Suppressor macrophage treated with lipopolysaccharide for 4 hours (primary cell): ENCODE measurements around the gene UBN2.
"Not testable (repeated sequence)": the region's sequence is repeated elsewhere in the genome, so short reads cannot be mapped to it uniquely, and the experiment has no call there.

Experiments
- DNase-seq: peaks from one replicate; pipeline ENCODE4 v3.0.0-alpha.2; 2020

UBN2 gene

DNA sequence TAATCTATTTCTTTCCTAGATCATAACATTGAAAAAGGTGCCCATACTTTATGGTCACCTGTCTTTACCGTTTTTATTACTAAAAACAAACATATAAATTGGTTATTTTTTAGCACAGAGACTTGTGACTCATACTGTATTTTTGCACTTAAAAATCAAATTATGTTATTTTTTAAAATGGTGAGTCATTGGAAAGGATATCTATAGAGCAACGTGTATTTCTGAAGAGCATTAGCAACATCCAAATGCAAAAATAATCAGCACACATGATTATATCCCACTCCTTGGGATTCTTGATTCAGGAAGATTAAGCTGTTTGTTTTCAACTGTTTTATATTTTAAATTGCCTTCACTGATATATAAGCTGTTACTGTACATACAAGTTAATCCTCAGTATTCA lies 69.4 kb downstream of the UBN2 start:
- no peak for DNase-seq

DNA sequence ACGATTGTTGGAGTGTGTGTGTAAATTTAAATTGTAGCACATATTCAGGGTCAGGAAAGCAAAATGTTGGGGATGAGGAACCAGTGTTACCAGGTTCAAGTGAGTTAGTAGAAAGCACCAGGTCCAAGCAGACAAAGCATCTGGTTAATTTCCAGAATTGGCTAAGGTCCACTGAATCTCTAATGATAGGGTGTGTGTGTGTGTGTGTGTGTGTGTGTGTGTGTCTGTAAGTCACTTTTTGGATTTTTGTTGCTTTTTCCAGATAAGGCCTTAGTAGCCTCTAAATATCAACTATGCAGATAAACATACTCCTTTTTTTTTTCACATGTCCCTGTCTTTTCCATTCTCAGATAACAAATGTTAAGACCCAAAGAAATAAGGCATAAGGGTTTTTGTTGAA lies 73.5 kb downstream of the UBN2 start:
- no peak for DNase-seq

DNA sequence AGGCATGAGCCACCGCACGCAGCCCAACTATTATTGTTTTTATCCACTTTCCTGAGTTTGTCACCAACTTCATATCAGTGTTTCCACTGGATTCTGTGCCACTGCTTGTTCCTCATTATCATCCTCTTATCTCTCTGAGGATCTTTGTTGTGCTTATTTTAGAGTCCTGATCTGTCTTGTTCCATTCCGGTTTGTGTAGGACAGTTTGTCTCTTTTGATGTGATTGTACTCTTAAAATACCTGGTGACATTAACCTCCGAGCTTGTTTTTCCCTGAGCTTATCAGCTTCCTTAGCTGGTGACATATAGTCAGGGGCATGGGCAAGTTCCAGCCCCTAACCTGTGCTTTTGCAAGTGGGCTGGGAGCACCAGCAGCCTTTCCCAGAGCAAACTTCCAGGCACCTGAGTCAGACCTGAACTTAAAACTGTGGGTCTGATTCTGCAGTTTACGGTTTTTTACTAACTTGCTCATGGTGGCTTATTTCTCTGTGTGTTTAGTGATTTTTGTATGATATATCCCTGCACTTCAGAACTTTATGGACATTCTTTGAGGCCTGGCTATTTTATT lies 87.0 kb downstream of the UBN2 start:
- DNase-seq: no peak

DNA sequence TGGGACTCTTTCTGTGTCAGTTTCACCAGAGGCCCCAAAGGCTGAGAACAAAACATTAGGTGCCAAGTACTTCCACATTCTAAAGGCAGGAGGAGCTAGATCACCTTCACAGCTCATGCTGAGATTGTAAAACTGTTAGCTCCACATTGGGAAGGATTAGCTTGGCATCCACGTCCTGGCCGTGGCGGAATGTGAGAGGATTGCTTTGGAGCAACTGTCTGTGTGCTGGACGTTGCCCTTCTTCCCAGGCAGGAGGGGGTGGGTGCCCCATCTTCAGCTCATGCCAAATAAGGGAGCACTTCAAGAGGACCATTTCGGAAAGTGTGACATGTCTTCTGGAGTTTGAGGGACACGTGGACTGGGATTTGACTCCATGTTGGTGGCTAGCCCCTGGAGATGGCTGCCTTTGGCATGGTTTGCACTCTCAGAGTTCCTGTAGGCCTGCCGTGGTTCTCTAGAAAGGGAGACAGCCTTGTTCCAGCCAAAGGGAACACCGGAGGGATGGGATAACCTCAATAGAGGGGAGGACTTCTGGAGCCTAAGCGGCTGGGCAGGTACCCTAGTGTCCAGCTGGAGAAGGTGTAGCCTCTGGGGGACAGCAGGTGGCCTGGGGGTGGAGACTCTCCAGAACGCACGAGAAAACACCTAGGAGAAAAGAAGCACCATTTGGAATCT lies 90.2 kb downstream of the UBN2 start:
- DNase-seq: no peak

DNA sequence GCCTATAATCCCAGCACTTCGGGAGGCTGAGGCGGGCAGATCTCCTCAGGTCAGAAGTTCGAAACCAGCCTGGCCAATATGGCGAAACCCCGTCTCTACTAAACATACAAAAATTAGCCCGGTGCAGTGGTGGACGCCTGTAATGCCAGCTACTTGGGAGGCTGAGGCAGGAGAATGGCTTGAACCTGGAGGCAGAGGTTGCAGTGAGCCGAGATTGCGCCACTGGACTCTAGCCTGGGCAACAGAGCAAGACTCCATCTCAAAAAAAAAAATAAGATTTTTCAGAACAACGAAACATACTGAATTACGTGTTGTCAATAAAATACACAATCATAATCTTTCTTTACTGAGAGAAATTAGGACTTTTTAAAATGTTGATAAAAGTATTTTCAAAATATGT lies 93.7 kb downstream of the UBN2 start:
- DNase-seq: not testable (repeated sequence)

DNA sequence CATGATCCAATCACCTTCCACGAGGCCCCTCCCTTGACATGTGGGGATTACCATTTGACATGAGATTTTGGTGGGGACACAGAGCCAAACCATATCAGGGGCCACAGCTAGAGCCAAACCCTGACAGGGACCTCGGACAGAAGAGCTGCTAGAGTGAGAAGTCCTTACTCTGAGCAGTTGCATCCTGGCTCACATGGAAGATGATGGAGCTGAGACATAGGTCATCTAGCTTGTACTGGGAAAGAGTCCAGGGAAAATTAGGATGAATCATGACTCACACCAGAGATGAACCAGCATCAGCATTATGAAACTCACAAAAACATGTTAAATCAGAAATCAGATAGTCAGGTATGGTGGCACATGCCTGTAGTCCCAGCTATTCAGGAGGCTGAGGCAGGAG lies 97.3 kb downstream of the UBN2 start:
- no peak for DNase-seq

DNA sequence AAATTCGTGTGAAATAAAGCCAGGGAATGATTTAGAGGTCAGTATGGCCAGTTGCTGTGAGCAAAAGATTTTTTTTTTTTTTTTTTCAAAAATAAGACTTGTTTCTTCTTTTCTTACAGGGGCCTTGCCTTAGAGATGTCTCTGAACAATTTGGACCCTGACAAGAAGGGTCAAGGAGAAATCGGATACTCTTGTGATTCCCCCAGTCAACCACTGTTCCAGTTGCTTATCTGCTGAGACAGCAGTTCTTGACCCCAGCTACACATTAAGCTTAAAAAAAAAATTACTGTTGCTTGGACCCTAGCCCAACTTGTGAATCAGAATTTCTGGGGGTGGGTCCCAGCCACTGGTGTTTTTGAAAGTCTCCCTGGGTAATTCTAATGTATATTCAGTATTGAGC lies 98.1 kb downstream of the UBN2 start:
- DNase-seq: no peak

DNA sequence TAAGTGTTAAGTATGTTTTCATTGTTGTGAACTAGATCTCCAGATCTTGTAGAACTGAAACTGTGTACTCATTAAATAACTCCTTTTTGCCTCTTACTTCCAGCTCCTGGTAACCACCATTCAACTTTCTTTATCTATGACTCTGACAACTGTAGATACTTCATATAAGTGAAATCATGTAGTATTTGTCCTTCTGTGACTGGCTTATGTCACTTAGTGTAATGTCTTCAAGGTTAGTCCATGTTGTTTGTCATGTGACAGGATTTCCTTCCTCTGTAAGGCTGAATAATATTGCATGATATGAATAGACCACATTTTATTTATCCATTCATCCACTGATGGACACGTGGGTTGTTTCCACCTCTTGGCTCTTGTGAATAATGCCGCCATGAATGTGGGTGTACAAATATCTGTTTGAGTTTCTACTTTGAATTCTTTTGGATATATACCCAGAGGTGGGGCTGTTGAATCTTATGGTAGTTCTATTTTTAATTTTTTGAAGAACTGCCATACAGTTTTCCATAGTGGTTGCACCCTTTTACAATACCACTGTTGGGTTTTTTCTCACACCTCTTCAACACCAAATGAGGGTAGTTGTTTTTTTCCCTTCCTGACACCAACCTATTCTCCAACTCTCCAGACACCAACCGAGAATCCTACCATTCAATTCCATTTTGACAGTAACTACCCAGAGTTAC lies 99.4 kb downstream of the UBN2 start:
- no peak for DNase-seq

DNA sequence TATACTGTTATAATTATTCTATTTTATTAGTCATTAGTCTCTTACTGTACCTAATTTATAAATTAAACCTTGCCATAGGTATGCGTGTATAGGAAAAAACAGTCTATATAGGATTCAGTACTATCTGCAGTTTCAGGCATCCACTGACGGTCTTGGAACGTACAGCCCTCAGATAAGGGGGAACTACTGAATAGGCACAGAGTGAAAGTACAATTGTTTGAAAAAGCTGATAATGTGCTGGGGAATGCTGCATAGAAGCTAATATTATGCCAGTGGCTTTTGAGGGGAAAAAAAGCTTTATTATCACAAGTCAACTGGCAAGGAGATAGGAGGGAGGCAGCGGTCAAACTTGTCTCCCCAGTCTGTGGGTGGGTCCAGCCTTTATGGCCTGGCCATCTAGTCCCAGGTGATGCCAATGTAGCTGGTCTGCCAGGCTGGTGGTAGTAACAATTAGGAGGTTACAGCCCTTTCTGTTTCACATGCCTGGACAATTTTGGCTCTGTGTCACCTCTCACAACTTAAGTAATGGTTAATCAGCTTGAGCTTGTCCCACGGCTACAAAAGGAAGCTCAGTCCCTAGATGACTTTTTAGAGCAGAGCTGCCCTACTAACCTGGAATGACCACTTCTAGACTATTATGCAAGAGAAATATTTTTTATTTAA lies 101.8 kb downstream of the UBN2 start:
- DNase-seq: no peak

DNA sequence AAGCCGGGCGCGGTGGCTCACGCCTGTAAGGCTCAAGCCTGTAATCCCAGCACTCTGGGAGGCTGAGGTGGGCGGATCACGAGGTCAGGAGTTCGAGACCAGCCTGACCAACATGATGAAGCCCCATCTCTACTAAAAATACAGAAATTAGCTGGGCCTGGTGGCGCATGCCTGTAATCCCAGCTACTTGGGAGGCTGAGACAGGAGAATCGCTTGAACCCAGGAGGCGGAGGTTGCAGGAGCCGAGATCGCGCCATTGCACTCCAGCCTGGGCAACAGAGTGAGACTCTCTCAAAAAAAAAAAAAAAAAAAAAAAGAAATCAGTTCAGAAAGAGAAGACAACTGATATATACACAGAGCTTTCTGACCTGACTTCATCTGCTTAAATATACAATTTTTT lies 102.4 kb downstream of the UBN2 start:
- not testable (repeated sequence) for DNase-seq

DNA sequence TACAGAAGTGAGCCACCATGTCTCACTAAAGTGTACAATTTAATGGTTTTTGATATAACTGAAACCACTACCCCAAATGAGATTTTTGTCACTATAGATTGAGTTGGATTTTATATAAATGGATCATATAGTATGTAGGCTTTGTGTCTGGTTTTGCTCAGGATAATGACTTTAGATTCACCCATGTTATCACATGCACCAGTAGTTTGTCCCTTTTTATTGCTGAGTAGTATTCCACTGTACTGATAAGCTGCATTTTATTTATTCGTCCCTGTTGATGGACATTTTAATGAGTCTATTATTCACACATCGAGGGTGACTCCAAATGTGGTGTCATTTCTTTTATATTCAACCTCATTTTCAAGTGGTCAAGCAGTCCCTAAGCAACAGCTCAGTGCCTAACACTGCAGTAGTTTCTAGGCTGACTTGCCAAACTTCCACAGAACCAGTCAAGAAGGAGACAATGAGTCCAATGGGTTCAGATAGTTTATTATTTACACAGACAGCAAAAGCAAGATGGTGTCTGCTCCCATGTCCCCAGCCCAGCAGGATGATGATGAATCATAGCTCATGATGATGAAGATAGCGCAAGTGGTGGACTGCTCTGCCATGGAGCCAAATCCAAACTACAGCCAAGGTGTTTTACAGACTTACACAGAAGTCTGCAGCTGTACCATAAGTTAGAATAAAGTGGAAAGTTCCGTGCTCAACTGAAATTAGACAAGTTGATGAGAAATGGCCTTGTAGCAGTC lies 103.5 kb downstream of the UBN2 start:
- no peak for DNase-seq

DNA sequence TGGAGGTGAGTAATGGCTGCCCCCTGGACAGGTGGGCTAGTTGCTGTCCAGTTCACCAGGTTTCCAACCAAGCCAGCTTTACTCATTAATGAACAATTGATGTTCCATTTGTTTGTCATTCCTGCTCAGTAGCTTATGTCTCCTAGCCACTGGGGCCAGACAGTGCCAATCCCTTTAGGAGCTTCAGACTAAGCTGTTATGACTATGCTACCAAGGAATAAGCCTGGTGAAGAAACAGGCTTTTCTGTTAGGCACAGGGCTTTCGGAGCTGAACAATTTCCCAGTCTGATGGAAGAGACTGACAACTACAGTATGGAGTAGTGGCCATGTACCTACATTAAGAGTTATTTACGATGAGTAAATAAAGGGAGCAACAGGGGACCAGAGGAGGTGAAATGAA lies 108.0 kb downstream of the UBN2 start:
- DNase-seq: no peak

DNA sequence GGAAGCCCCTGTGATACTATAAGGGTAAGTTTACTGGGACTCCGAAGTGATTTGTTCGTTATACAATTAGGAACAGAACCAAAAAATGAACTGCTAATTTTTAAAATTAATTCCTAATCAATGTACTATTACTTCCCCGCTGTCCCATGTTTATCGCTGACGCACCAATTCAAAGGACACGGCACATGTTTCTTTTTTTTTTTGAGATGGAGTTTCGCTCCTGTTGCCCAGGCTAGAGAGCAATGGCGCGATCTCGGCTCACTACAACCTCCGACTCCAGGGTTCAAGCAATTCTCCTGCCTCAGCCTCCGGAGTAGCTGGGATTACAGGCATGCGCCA lies 108.6 kb downstream of the UBN2 start:
- DNase-seq: no peak

DNA sequence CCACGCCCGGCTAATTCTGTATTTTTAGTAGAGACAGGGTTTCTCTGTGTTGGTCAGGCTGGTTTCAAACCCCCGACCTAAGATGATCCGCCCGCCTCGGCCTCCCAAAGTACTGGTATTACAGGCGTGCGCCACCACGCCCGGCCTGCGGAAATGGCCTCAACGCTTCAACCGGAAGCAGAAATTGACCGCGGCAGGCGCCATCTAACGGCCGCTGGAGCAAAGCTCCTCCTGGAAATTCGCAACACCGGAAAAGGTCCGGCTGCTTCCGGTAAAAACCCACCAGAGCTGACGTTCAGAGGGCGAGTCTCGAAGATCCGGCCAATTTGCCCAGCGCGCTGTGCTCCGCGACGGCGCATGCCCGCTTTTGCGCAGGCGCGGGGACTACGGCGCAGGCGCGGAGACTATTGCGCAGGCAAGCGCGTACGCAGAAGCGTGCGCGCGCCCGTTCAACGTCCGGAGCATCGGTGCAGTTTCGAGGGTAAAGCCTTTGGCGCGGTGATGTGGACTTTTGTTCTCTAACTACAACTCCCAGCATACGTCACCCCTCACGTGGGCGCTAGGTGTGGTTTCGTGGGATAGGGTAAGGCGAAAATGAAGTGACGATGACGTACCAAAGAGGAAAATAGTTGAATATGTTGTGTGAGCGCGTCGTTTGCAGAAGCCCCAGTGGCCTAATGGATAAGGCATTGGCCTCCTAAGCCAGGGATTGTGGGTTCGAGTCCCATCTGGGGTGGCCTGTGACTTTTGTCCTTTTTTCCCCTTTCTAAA lies 109.2 kb downstream of the UBN2 start:
- DNase-seq: peak; percentile 99

DNA sequence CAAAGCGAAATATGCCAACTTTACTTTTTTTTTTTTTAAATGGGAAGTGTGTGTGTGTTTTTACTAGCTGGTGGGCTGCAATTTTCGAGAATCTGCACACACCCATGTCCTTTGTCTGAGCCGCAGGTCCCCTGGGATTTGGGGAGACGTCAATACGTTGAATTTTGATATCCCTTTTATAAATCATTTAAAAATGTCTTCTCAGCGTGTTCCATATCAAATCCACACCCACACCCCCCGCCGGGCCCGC lies 109.7 kb downstream of the UBN2 start:
- no peak for DNase-seq

DNA sequence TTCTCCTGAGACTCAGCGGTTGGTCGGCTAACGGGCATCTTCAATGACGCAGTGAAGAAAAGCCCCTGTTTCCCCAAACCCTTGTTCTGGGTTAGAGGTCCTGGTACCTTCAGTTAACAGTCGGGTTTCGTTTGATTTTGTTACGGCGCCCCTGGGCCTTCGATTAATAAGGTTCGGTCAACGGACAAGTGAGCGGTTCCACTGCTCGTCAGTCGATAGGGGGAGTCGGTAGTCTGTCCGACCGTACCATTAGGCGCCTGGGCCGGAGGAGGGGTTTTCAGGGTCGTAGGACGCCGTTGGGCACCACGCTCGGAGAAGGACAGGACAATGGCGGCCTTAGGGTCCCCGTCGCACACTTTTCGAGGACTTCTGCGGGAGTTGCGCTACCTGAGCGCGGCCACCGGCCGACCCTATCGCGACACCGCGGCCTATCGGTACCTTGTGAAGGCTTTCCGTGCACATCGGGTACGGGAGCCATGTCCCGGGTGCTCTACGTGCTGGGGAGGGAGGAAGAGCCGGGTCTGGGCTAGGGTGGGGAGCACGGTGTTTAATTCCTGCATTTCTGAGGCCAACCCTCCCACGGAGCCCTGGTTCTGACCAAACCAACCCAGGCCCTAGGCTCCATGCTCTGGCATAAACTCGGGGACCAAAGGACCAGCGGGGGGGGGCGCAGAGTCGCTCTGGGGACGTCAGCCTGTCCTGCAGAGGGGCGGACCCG lies 110.2 kb downstream of the UBN2 start, which contains the start of gene FMC1:
Gene FMC1, plus strand, starts transcription at position 280 of the 718 bp plus-strand sequence. Its CDS starts 48 bp downstream, at position 328.
- DNase-seq: peak; percentile 92

DNA sequence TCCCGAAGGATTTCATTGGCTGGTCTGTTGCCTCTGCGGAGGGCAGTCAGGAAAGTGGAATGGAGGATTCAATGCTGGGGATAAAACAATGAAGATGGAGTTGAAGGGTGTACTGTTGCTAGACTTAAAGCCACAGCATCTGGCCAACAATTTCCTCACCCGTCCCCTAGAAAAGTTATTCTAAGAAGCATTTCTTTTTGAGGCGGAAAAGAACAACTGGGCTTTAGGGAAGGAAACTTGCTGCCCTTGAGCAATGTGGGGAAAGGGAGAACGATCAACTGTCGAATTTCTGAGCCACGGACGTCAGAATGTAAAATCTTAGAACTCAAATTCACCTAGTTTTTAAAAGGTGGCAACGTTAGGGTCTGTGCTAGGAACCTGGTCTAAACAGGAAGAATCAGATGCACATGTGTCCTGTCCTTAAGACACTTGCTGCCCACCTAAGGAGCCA lies 110.8 kb downstream of the UBN2 start:
- DNase-seq: no peak

DNA sequence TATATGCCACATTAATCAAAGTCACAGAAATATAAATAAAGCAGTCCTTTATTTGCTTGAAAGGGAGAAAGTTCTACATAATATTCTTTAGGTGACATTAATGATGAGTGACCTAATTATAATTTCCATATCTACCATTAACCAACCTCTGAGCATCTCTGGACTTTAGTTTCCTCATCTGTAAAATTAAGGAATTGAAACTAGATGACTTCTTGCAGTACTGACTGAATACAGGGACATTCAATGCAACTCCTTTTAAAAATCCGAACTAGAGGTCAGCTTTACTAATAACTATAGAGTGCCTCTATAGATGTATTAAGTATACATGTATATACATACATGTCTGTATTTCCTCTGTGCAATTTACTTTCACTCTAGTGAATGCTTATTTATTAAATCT lies 114.0 kb downstream of the UBN2 start:
- DNase-seq: peak; percentile 60

DNA sequence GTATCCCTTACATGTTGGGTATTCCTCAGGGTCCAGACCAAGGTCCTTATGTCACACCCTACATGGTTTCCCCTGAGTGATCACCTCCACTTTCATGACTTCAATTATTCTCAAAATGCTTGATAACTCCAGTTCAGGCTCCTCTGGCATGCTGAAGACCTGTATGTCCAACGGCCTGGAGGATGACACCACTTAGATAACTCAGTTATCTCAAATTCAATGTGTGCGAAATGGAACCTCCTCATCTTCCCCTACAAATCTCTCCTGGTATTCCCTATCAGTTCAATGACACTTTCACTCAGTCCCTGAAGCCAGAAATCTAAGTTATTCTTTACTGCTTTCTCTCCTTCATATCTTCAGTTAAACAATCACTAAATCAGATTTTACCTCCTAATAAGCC lies 120.0 kb downstream of the UBN2 start:
- no peak for DNase-seq

DNA sequence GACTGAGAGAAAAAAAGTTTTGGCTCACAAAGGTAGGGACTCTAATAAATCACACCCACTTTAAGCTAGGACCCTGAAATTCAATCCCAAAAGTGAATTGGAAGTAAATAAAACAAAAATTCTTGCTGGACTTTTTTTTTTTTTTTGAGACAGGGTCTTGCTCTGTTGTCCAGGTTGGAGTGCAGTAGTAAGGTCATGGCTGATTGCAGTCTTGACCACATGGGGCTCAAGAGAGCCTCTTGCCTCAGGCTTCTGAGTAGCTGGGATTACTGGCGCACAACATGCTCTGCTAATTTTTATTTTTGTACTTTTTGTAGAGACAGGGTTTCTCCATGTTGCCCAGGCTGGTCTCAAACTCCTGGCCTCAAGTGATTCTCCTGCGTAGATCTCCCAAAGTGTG lies 123.7 kb downstream of the UBN2 start:
- DNase-seq: no peak

DNA sequence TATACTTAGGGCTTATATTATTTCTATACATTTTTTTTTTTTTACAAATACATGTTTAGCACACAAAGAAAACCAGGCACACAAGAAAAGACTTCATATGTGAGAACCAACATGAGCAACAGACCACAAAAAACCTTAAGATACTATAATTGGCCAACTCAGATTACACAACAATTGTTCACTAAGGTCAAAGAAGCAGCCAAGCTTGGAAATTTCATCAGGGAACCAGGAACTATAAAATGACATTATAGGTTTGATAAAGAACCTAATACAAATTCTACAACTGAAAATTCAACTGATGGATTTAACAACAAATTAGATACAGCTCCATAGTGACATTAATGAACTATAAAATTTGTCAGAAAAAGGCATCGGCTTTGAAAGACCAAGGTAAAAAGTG lies 124.3 kb downstream of the UBN2 start:
- DNase-seq: peak; percentile 78
